Measurements from ENCODE around the gene ANAPC2.

The ANAPC2 gene

DNA sequence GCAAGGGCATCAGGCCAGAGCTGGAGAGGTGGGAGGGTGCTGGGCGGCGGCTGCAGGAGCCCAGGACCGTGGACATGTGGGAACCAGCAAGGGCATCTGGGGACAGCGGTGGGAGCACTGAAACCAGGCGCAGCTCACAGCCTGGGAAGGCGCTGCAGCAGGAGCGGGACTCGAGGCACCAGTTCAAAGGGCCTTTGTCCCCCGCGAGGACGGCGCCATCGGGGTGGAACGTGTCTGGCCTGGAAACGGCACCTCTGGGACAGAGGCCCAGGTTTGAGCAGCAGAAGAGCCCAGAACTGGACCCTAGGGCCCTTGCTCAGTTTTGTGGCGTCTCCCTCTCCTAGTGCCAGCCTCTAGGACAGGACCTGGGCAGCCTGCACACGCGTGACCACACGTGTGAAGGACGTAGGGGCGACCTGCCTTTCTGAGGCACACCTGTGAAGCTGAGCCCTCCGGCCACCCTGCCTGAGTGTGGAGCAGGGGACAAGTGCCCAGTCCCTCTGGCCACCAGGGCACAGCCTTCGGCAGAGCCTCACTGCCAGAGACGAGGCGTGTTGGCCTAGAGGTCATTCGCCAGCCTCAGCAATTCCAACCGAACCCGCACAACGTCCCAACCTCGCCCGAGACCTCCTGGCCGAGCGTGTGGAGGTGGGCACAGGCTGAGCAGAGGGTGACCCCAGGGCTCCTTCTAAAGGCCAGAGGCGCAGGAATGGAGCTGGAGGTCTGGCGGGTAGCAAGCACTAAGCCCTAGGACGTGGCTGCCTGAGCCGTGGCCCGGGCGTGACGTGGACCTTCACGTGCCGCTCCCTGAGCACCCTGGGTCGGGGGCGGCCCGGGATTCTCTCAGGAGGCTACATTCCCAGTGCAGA is 14.3 kb downstream of the ANAPC2 start:
- no peak for DNase-seq

DNA sequence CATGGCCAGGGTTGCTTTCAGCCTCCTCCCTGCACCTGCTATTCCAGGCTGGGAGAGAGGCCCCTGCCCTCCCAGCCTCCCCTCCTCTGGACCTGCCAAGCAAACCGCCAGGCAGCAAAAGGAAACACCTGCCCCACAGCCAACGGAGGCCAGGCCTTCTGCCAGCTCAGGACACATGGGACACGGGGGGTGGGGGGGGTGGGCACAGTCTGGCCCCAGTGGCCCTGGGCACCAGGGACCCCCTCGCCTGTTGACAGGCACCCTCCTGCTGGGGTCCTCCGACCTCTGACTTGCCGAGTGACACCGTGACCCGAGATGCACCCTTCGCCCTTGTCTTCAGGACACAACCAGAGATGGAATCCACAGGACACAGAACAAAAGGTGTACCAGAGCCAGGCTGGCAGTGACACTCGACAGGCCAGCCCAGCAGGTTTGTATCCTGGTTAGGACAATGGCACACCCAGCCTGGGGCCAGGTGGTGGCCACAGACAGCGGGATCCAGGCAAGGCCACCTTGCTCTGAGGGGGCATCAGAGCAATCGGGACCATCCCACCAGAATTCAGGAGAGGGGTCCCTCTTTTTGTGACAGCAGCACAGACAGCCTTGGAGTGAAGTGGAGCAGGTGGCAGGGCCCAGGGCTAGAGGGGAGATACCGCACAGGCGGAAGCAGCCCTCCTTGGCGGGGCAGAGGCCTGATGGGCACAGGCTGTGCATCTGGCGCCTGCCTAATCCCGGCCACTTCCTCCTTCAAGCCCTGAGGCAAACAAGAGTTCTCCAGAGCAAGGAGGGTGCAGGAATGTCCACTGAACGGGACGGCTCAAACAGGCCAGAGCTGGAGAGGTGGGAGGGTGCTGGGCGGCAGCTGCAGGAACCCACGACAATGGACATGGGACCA is 15.2 kb downstream of the ANAPC2 start:
- DNase-seq, result no peak

DNA sequence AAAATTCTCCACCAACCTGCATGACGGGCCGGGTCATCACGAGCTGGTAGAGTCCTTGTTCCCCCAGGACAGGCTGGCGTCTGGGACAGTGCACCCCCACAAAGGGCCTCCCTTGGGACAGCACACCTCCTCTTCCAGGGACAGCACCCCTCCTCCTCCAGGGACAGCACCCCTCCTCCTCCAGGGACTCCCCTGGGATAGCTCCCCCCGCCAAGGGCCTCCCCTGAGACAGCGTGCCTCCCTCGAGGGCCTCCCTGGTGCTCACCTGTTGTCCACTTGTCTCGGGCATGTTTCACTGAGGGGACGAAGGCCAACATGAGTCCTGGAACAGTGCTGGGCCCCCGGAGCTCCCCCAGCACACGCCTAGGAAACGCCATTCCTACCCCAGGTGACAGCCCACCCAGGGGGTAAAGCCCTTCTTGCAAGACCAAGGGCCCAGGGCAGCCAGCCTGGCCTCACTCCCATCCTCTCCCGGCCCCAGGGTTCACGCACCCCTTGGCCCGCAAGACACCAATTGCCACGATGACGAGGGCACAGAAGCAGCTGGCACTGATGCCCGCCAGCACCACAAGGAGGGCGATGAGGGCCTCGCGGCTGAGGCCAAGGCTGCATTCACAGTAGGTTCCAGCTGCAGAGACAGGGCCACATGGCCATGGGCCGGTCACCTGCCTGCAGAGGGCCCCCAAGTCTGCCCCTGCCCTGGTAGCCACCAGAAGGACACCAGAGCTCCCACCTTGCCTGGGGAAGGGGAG is 17.0 kb downstream of the ANAPC2 start:
- no peak for DNase-seq

DNA sequence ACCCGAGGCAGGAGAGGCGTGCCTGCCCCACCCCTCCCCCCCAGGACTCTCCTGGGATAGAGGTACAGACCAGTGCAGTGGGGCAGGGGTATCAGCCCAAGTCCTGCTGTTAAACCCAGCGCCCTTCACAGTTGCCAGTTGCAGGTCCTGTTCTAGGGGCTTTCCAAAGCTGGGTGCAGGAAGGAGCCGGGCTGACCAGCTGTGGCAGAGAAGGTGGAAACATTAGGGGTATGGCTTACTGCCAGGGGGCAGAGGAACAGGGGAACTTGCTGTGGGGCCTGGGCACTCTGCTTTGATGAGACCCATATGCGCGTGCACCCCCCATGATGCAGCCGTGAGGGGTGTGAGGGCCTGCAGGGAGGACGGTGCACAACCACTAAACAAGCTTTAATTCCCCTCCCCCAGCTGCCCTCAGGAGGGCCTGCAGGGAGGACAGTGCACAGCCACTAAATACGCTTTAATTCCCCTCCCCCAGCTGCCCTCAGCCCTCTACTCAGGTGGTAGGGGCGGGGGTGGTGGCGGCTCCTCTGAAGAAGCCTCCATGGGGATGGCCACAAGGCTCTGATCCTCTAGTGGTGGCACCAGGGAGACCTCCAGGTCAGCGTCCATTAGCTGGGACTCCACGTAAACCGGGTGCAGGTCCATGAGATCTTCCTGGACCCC is 17.7 kb downstream of the ANAPC2 start:
- DNase-seq, result no peak

DNA sequence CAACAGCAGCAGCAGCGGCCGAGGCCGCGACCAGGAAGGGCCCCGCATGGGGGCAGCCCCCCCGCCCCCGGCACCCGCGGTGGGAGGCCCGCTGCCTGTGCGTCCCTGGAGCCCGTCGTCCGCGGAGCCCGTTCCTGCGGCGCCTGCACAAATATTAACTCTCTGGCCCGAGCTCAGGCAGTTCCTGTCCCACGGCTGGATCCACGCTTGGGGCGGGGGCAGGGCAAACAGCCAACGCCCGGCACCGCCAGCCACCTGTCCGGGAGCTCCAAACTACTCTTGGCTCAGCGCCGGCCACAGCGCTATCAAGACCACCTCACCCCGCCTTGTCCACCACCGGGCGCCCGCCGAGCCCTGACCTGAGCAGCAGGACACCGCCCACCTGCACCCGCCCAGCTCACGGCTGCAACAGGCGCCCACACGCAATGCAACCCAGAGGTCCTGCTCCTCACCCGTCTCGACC is 18.4 kb downstream of the ANAPC2 start, which contains the start of gene LRRC26:
TSS of gene LRRC26 (minus strand) at position 156 of the 463 bp plus-strand sequence. CDS start at position 48, 108 bp downstream.
- no peak for DNase-seq

DNA sequence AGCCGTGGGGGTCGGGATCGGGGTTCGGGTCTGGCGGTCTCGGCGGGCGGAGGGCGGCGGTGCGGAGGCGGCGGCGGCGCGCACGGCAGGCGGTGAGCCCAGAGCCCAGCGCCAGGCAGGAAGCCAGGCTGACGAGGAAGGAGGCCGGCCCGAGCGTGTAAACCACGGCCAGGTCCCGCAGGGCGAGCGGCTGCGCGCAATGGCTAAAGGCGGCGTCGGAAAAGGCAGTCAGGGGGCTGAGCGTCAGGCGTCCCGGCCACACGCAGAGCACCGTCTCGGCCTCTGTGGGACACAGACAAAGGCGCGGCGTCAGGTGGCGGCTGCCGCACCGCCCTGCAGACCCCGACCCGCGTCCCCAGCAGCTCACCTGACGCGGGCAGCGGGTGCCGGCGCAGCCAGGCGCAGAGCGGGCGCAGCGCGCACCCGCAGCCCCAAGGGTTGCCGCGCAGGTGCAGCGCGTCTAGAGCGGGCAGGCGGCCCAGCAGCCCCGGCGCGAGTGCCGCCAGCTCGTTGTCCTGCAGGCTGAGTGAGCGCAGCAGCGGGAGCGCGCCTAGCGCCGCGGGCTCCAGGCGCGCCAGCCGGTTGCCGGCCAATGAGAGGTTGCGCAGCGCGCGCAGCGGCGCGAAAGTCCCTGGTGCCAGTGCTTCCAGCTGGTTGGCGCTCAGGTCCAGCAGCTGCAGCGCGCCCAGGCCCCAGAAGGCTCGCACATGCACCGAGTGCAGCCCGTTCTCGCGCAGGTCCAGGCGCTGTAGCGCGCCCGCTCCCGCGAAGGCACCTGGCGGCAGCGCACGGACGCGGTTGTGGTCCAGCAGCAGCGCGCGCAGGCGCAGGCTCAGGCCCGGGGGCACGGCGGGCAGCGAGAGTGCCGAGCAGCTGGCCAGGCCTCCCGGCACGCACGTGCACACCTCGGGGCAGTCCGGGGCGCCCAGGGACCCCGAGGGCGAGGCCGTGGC is 19.2 kb downstream of the ANAPC2 start:
- no peak for DNase-seq

DNA sequence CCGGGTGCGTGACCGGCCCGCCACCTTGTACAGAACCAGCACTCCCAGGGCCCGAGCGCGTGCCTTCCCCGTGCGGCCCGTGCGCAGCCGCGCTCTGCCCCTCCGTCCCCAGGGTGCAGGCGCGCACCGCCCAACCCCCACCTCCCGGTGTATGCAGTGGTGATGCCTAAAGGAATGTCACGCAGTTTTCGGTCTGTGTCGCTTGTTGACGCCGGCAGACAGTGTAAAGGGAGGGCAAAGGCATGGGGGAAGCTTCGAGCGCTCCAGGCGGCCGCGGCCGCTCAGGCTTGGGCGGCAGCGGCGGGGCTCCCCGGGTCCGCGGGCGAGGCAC is 19.8 kb downstream of the ANAPC2 start:
- no peak for DNase-seq

DNA sequence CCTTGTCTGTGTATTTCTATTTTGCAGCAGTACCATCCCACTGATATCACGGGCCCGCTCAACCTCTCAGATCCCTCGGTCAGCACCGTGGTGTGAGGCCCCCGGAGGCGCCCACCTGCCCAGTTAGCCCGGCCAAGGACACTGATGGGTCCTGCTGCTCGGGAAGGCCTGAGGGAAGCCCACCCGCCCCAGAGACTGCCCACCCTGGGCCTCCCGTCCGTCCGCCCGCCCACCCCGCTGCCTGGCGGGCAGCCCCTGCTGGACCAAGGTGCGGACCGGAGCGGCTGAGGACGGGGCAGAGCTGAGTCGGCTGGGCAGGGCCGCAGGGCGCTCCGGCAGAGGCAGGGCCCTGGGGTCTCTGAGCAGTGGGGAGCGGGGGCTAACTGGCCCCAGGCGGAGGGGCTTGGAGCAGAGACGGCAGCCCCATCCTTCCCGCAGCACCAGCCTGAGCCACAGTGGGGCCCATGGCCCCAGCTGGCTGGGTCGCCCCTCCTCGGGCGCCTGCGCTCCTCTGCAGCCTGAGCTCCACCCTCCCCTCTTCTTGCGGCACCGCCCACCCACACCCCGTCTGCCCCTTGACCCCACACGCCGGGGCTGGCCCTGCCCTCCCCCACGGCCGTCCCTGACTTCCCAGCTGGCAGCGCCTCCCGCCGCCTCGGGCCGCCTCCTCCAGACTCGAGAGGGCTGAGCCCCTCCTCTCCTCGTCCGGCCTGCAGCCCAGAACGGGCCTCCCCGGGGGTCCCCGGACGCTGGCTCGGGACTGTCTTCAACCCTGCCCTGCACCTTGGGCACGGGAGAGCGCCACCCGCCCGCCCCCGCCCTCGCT is 20.4 kb downstream of the ANAPC2 start:
- DNase-seq, result no peak

DNA sequence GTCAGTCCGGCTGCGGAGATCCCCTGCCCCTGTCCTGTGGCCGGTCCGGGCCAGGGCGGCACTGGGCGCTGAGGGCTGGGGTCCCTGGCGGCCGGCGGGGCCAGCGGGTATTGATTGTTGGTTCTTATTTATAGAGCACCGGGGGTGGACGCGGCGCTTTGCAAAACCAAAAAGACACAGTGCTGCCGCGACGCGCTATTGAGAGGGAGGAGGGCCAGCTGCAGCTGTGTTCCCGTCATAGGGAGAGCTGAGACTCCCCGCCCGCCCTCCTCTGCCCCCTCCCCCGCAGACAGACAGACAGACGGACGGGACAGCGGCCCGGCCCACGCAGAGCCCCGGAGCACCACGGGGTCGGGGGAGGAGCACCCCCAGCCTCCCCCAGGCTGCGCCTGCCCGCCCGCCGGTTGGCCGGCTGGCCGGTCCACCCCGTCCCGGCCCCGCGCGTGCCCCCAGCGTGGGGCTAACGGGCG is 21.0 kb downstream of the ANAPC2 start:
- no peak for DNase-seq

DNA sequence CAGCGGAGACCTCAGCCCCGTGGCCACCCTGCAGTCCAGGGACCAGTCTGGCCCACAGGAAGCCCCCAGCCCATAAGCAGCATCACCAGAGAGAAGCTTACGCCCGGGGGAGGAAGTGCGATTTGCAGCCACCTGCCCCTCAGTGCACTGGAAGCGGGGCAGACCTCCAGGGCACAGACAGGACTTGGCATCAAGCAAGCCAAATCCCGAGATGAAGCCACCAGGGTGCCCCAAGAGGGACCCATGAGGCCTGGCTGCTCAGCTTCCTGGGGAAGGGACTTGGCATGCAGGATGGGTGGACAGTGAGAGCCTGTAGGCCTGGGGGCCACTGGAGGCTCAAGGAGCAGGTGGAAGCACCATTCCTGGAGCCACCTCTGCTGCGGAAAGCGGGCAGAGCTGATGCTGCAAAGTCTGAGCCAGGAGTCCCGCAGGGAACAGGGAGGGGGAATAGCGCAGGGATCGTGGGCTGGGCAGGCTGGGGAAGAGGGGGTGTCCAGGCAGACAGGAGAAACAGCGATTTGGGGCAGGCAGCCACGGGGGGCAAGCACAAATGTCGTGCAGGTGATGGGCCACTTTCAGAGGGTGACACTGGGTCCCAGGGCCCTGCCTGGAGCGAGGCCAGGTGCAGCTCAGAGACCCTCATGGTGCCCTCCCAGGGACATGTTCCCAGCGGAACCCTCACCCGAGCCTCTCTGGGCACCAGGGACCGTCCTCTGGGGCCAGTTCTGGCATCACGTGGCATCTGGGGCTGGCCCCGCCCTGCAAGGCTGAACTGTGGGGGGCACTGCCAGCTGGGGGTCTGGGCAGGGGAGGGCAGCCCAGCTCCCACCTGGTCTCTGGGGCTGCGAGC is 21.8 kb downstream of the ANAPC2 start:
- no peak for DNase-seq

DNA sequence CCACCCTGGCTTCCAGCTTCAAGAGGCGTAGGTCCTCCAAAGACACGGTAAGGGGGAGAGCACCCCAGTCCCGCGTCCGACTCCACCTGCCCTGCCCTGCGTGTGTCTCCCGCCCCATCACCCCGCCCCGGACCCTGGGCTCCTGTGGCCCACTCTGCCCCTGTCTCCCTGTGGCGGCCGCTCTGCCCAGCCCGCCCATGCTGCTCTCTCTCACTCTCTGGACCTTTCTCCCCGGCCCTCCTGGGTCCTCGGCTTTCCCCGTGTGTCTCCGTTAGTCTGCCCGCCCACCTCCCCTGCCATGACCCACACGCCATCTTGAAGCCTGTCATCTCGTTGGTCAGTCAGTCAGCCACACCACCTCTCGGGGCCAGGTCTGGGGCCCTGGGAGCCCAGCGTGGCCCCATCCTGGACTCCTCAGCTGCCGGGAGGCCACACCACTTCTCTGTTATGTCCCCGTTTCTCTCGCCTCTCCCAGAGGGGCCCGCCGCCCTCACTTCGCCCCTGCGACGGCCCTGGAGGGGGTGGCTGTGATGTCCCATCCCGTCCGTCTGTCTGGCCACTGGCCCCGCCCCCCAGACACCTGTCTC is 23.0 kb downstream of the ANAPC2 start:
- no peak for DNase-seq

DNA sequence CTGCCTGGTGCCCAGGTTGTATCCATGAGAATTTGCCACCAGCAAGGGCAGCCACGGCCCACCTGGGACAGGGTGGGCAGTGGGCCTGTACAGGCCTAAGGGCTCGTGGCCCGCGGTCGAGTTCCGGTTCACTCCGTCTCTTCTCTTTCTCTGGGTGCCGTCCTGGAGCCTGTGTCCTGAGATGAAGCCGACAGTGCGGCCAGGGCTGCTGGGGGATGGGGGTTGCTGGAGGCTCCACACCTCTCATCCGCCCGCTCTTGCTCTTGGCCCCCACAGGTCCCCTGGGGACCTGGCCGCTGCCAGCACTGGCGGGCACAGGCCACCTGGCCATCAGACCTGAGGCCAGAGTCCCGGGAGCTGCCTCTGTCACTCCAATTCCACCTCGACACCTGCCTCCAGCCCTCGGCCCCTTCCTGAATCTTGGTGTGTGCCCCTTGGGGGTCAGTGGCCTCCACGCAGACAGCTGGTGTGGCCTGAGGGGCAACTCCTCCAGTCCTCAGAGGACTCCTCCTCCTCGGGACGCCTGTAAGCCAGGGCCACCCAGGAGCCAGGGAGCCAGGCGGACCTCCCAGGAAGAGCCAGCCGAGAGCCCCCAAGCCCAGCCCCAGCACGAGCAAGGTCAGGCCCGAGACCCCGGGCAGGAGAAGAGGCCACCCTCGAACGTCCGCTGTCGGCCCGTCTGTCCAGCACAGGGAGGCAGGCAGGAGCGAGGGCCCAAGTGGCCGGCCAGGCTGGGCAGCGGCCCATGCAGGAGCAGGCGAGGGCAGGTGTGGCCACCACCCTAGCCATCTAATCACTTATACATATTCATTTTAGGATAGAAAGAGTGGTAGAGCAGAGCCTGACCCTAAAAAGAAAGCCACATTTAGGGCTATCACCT is 23.8 kb downstream of the ANAPC2 start:
- no peak for DNase-seq

DNA sequence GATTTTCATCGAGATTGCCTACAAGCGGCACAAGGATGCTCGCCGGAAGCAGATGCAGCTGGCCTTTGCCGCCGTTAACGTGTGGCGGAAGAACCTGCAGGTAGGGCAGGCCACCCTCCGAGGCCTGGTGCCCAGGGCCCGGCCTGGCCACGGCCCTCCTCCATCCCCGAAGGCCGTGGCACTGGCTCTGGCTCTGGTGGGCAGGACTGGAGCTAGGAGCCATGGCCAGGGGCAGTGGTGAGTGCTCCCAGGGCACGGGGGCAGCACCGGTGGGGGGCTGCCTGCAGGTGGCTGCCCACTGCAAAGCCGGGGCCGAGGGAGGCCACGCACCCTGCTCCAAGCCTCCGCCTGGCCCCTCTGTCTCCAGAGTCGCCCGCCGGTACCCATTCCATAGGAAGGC is 24.6 kb downstream of the ANAPC2 start:
- no peak for DNase-seq

DNA sequence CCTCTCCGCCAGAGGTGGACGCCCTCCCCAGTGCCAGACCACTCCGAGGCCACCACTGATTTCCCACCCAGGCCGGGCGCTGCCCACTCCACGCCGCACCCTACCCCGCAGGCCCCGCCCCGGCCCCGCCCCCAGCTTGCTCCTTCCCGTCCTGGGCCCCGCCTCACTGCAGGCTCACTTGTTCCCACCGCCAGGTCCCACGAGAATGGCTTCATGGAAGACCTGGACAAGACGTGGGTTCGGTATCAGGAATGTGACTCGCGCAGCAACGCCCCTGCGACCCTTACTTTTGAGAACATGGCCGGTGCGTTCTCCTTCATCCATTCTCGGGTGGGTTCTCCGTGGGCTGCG is 25.0 kb downstream of the ANAPC2 start:
- DNase-seq, result no peak

DNA sequence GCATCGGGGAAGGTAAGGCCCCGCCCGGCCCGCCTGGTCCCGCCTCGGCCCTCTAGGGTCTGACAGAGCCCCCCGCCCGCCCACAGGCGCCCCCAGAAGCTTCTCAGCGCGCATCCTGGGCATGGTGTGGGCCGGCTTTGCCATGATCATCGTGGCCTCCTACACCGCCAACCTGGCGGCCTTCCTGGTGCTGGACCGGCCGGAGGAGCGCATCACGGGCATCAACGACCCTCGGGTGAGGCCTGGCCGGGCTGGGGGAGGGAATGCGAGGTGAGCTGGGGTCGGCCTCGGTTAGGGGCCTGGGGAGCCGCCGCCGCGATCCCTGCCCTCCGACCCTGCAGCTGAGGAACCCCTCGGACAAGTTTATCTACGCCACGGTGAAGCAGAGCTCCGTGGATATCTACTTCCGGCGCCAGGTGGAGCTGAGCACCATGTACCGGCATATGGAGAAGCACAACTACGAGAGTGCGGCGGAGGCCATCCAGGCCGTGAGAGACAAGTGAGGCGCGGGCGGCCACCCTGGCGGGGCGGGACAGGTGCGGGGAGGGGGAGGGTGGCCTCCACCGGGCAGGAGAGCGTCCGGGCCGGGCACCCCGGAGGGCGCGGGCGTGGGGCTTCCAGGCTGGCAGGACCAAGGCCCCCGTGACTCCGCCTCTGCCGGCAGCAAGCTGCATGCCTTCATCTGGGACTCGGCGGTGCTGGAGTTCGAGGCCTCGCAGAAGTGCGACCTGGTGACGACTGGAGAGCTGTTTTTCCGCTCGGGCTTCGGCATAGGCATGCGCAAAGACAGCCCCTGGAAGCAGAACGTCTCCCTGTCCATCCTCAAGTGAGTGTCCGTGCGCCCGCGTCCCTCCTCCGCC is 25.6 kb downstream of the ANAPC2 start:
- no peak for DNase-seq

DNA sequence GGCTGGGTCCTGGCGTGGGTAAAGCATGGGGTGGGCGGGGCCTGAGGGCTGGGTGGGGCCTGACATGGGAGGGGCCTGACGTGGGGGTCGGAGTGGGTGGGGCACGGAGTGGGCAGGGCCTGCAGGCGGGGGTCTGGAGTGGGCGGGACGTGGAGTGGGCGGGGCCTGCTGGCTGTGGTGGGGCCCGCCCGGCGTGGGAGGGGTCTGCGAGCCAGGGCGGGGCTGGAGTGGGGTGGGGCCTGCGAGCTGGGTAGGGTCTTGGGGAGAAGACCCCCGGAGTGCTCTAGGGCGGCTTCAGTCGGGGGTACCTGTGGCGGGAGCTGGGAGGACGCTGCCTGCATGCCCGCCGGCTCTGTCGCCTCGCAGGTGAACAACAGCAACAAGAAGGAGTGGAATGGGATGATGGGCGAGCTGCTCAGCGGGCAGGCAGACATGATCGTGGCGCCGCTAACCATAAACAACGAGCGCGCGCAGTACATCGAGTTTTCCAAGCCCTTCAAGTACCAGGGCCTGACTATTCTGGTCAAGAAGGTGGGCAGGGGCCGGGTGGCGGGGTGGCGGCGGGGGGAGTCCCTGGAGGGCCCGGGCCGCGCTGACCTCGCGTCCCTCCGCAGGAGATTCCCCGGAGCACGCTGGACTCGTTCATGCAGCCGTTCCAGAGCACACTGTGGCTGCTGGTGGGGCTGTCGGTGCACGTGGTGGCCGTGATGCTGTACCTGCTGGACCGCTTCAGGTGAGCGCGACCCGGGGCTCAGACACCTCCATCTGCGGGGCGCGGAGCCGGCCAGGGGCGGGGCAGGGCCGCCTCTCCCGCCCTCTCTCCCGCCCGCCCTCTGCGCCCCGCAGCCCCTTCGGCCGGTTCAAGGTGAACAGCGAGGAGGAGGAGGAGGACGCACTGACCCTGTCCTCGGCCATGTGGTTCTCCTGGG is 26.5 kb downstream of the ANAPC2 start:
- no peak for DNase-seq

Measured in kidney glomerular epithelial cell (primary cell).